Stimulated activated CD4-positive, alpha-beta T cell treated with anti-CD3 and anti-CD28 coated beads, Interleukin-15, amount 100 ng/mL, for 24 hours (primary cell): ENCODE results near the gene HASPIN.

Experiments
- DNase-seq: peaks from one replicate; pipeline ENCODE4 v3.0.0-alpha.2; 2020

HASPIN gene

GRCh38 chr17:3768769-3769168 is 45.1 kb downstream of the HASPIN start:
- no peak for DNase-seq

GRCh38 chr17:3770466-3770865 is 46.8 kb downstream of the HASPIN start:
- DNase-seq, result no peak

GRCh38 chr17:3771140-3771539 is 47.4 kb downstream of the HASPIN start:
- DNase-seq, result no peak

GRCh38 chr17:3772764-3773163 is 49.1 kb downstream of the HASPIN start:
- DNase-seq, result no peak

GRCh38 chr17:3773511-3773910 is 49.8 kb downstream of the HASPIN start:
- DNase-seq, result no peak

- DNase-seq, result no peak
Measured at GRCh38 chr17:3773966-3774365, 50.3 kb downstream of the HASPIN start.
